ENCODE results near the gene HSPA12B.

The HSPA12B gene

GRCh38 chr20:3730803-3731672 is 1.4 kb upstream of the HSPA12B start:
- no peak for DNase-seq

- DNase-seq, result no peak
Measured at GRCh38 chr20:3731944-3732326, 550 bp upstream of the HSPA12B start.

- DNase-seq, result no peak
Measured at GRCh38 chr20:3733119-3733995, 872 bp downstream of the HSPA12B start.

- DNase-seq, result no peak
Measured at GRCh38 chr20:3734111-3734843, 1.8 kb downstream of the HSPA12B start.

GRCh38 chr20:3735768-3736167 is 3.3 kb downstream of the HSPA12B start:
- DNase-seq, result no peak

- no peak for DNase-seq
Measured at GRCh38 chr20:3738111-3739053, 5.9 kb downstream of the HSPA12B start.

GRCh38 chr20:3739054-3739925 is 6.8 kb downstream of the HSPA12B start:
- no peak for DNase-seq

GRCh38 chr20:3739926-3740451 is 7.5 kb downstream of the HSPA12B start:
- DNase-seq, result no peak

GRCh38 chr20:3740615-3741301 is 8.3 kb downstream of the HSPA12B start:
- DNase-seq, result no peak

- DNase-seq, result no peak
Measured at GRCh38 chr20:3741836-3742458, 9.5 kb downstream of the HSPA12B start.

GRCh38 chr20:3743251-3743650 is 10.8 kb downstream of the HSPA12B start:
- DNase-seq, result no peak

GRCh38 chr20:3744037-3744436 is 11.6 kb downstream of the HSPA12B start:
- DNase-seq, result no peak

- peak; percentile 86 for DNase-seq
Measured at GRCh38 chr20:3744806-3745685, 12.6 kb downstream of the HSPA12B start.

GRCh38 chr20:3745686-3746173 is 13.2 kb downstream of the HSPA12B start:
- DNase-seq, result no peak

- DNase-seq, result no peak
Measured at GRCh38 chr20:3747471-3747870, 15.0 kb downstream of the HSPA12B start.

- no peak for DNase-seq
Measured at GRCh38 chr20:3748073-3748472, 15.6 kb downstream of the HSPA12B start.

- DNase-seq, result no peak
Measured at GRCh38 chr20:3749087-3749688, 16.7 kb downstream of the HSPA12B start.

All from CD4-positive, alpha-beta T cell treated with Interferon gamma for 1 hour (primary cell).